MM.1S (cell line): ENCODE results near the gene SZT2.

Experiments used
- EZH2 ChIP-seq: fragments of 300-600 bp; sonication (generic); optimal IDR thresholded peaks from 2 replicates; pipeline ENCODE3; 2017; ENCODE audit warnings: low read depth, mild to moderate bottlenecking, antibody characterized with exemption, low read length, mixed read lengths
- EZH2phosphoT487 ChIP-seq: fragments of 300-600 bp; sonication (generic); IDR thresholded peaks from 2 replicates; pipeline ENCODE4 v1.6.1; 2018; ENCODE audit warnings: antibody characterized with exemption, low read length
- TF ChIP-seq, protein P1 (sequence below): fragments of 300-600 bp; sonication (generic); IDR thresholded peaks from 2 replicates; pipeline ENCODE4 v1.5.1; 2016; ENCODE audit warnings: antibody characterized with exemption, low read length, mixed read lengths

DNA sequence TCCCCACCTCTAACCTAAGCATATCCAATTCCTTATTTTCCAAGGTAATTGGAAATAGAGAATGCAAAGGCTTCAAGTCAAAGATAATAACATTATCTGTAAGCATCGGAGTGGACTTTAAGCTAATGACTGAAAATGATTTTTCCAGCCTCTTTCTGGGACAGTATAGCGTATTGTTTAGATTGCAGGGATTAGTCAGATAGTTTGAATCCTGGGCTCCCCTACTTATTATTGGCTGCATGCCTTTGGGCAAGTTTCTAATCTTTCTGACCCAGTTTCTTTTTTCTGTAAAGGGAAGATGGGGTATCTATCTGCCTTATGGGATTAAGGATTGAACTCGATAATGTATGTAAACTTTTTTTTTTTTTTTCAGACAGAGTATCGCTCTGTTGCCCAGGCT, 32.4 kb upstream of the SZT2 start:
- TF ChIP-seq, protein P1, sequence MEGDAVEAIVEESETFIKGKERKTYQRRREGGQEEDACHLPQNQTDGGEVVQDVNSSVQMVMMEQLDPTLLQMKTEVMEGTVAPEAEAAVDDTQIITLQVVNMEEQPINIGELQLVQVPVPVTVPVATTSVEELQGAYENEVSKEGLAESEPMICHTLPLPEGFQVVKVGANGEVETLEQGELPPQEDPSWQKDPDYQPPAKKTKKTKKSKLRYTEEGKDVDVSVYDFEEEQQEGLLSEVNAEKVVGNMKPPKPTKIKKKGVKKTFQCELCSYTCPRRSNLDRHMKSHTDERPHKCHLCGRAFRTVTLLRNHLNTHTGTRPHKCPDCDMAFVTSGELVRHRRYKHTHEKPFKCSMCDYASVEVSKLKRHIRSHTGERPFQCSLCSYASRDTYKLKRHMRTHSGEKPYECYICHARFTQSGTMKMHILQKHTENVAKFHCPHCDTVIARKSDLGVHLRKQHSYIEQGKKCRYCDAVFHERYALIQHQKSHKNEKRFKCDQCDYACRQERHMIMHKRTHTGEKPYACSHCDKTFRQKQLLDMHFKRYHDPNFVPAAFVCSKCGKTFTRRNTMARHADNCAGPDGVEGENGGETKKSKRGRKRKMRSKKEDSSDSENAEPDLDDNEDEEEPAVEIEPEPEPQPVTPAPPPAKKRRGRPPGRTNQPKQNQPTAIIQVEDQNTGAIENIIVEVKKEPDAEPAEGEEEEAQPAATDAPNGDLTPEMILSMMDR, result no peak
- TF ChIP-seq EZH2 (no peak), EZH2phosphoT487 (no peak)
